WTC11 (cell line): ENCODE measurements around the gene KCNS3.

Source experiments
- CTCF ChIP-seq: fragments of 200-600 bp; IDR thresholded peaks from 2 replicates; pipeline ENCODE4 v1.8.0; 2022; ENCODE audit warnings: antibody characterized with exemption
- SP1 ChIP-seq: sonication (generic); formaldehyde crosslinking; conservative IDR thresholded peaks from 2 replicates; pipeline ENCODE4 v1.8.1; 2022; ENCODE audit warnings: missing genetic modification reagents

GRCh38 chr2:17971531-17972125, 93.2 kb downstream of the KCNS3 start:
- no peak for TF ChIP-seq CTCF
- no peak for TF ChIP-seq SP1
